Coronary artery (tissue), 2 donors: ENCODE results near the gene DYRK1A.

Experiments
- DNase-seq: peaks from one replicate; pipeline ENCODE4 v3.0.0-alpha.2; 2017; ENCODE audit warnings: low spot score
- H3K27ac ChIP-seq, 2 donors: fragments of 200-600 bp; sonication (generic); one replicate each; pipeline ENCODE4 v1.5.1; 2016 to 2019
- H3K4me3 ChIP-seq: fragments of 200-600 bp; sonication (generic); 2 replicates; pipeline ENCODE4 v1.5.1; 2016; ENCODE audit warnings: mild to moderate bottlenecking, moderate library complexity
- CTCF ChIP-seq: fragments of 200-600 bp; sonication (generic); IDR thresholded peaks from one replicate; pipeline ENCODE4 v1.5.1; 2019; ENCODE audit warnings: antibody characterized with exemption

Gene DYRK1A

GRCh38 chr21:37474342-37474741 is 107.8 kb downstream of the DYRK1A start:
- DNase-seq, result no peak
- TF ChIP-seq CTCF, result no peak
- Histone ChIP-seq H3K27ac (no peak overlapping the region), H3K4me3 (no peak overlapping the region)

GRCh38 chr21:37475186-37475868 is 108.8 kb downstream of the DYRK1A start:
- no peak overlapping the region for H3K4me3 ChIP-seq
- no peak for DNase-seq
- no peak overlapping the region for H3K27ac ChIP-seq
- TF ChIP-seq CTCF, result no peak

DNA sequence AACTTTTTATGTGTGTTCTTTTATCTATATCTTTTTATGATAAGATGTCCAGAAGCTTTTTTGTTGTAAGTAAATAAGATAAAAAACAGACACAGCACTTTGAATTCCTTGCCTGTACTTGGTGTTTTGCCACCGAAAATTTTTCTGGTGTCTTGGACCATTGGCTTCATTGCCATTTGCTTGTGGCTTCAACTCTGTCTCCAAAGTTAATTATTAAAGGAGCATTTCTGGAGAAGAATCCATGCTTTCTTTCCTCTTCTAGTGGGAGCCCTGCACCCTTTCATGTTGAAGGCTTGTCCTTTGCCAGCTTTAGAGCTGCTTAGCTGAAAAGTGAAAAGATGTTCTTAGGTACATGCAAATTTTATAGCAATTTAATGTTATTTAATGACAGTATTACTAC is 112.2 kb downstream of the DYRK1A start:
- no peak overlapping the region for H3K4me3 ChIP-seq
- H3K27ac ChIP-seq, result no peak overlapping the region
- DNase-seq, result no peak
- no peak for TF ChIP-seq CTCF

- no peak for TF ChIP-seq CTCF
- H3K4me3 ChIP-seq, result no peak overlapping the region
- no peak for DNase-seq
- H3K27ac ChIP-seq, result no peak overlapping the region
Measured at GRCh38 chr21:37483776-37484175, 117.2 kb downstream of the DYRK1A start.

DNA sequence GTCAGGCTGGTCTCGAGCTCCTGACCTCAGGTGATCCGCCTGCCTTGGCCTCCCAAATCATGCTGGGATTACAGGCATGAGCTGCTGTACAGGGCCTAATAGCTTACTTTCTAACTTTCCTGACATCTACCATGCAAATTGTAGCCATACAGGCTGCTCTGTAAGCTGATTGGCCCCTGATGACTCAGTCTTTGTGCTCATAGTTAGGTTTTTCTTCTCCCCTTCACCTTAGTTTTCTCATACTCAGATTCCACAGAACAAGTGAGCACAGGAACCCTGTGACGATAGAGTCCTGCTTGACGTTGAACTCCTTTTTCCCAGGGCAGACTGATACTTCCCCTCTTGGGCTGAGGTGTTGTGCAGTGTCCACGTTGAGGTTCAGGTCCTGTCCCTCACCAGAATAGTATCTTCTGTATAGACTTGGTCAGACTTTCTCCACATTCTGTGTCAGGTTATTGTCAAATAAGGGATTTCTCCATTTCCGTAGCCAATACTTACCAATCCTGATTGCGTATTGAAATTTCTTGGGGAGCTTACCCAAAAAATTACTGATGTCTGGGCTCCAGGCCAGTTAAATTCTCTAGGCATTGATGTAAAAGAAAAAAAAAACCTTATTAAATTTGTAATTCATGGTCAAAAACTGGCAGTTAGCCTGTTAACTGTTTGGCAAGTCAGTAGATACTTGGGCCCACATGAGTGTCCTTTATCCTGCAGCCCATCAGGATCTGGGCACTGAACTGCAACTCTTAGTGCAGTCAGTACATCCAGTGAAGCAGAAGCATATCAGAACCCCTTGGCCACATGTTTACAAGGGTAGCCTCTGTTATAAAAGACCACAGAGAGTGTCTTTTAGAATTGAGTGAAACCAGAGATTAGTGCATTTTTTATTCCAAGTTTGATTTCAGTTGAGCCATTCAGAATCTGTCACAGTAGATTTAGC is 118.2 kb downstream of the DYRK1A start:
- no peak for DNase-seq
- Histone ChIP-seq H3K4me3 (no peak overlapping the region), H3K27ac (no peak overlapping the region)
- no peak for TF ChIP-seq CTCF

DNA sequence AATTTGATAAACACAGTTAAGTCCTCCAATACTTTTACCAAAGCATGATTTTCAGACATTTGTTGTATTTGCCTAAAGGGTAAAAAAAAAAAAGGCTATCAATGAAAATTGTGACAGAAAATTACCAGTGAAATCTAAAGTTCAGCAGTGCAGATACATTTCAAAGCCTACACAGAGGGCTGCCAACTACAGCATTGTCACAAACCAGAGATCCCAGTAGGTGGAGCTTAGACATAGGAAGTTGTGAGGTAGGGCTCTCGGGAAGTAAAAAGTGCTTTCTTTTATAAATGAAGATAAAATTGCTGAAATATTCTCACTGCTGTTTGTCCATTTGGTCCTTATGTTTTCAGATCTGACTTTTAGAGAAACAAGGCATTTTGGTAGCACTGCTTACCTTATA is 123.0 kb downstream of the DYRK1A start:
- TF ChIP-seq CTCF, result no peak
- Histone ChIP-seq H3K27ac (no peak overlapping the region), H3K4me3 (no peak overlapping the region)
- DNase-seq, result no peak
